Stimulated activated CD4-positive, alpha-beta T cell treated with anti-CD3 and anti-CD28 coated beads, TNF-alpha, amount 100 ng/mL, for 48 hours (primary cell): ENCODE measurements around the gene TAL1.

Experiments
- DNase-seq, 3 donors: peaks; one replicate each; pipeline ENCODE4 v3.0.0-alpha.2; 2020; ENCODE audit warnings: low read depth in 3 of 3

TAL1 gene

DNA sequence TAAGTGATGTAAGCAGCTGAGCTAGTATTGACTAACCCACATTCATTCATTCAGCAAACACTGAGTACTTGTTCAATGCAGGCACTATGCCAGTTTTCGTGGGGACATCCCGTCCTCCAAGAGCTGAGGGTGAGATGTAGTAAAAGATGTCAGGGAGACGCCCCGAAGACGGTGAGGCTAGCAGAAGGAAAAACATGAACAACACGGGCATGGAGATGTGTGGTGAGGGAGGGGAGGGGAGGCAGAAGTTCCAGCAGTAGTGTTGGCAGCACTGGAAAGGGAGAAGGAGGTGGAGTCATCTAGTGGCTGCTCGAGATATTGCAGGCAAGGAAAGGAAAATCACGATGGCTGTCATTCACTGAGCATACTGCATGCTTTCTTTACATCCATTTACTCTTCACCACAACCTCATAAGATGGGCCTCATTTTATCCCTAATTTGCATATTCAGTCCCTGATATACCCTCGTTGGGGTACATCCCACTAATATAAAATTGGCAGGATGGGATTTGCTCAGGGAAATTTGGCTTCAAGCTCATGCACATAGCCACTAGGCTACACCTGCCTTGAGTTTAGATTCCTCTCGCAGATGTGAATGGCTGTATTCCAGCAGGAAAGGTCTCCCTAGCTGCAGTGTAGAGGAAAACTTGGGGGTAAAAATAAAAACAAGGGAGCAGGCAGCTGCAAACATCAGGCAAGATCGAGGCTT lies 56.6 kb downstream of the TAL1 start:
- DNase-seq: no peak

DNA sequence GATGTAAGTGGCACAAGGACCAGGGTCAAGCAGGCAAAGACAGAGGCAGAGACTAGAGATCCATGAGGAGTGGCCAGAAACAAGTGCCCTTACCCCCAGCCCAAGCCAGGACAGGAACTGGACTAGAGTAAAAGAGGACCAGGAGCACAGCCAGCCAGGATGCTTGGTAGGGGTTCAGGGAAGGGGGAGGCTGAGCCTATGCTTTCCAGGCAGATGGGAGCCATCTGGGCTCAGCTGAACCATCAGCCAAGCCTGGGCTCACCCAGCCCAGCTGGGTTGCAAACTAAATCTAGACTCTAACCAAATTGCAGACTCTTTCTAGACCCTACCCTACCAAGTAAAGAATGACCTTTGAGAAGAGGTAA lies 57.4 kb downstream of the TAL1 start:
- no peak for DNase-seq

GRCh38 chr1:47172782-47173181 lies 59.2 kb downstream of the TAL1 start:
- no peak for DNase-seq
